DMS53 (cell line): Measurements from ENCODE around the gene DCAF11.

ENCODE experiments used
- DNase-seq: peaks from one replicate; lab custom pipeline; 2025; lab: John Stamatoyannopoulos, UW

Gene DCAF11

DNA sequence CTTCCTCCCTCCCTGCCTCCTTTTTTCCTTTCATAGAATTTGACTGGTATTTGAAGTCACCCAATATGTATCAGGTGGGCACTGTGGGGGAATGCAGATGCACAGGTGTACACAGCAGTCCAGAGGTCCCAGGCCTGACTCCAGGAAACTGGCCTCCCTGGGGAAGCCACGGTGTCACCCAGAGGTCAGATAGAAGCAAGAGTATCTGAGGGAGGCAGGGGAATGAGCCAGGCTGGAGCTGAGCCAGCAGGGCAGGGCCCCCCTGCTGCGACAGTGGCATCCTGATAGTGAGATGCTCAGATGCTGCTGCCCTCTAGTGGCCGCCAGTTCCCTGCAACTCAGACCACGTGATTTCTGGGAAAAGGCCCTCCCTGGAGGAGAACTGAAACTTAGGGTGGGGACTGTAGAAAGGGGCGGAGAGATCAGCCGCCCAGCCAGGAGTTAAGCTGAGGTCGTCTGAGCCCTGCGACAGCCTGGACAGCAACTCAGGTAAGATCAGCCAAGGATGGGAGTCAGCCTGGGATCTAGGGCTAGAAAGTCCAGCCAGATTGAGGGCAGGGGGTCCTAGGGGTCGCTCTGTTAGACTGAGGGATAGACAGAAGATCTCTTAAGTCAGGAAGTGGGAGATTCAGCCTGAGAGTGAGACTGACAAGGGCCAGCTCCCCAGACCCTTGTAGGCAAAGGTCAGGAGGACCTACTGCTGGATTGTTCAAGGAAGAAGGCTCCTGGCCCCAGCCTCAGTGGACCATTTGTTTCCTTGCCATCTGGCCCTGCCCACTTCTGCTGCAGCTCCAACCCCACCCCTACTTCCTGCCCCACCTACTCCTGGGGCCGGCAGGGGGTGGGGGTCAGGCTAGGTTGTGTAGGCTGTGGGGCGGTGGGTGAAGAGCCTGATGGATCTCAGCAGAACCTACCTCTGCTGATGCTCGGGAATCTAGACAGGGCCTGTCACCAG lies 46.5 kb downstream of the DCAF11 start, which contains the start of gene IRF9:
Gene IRF9, plus strand, starts transcription at position 416 of the 955 bp plus-strand sequence. CDS start 880 bp downstream, outside the sequence.
- peak; percentile 94 for DNase-seq

GRCh38 chr14:24162093-24162492 lies 47.5 kb downstream of the DCAF11 start:
- DNase-seq = no peak

- no peak for DNase-seq
Observed at GRCh38 chr14:24164518-24164991, 50.0 kb downstream of the DCAF11 start.

- no peak for DNase-seq
Observed at GRCh38 chr14:24165785-24166184, 51.2 kb downstream of the DCAF11 start.

DNA sequence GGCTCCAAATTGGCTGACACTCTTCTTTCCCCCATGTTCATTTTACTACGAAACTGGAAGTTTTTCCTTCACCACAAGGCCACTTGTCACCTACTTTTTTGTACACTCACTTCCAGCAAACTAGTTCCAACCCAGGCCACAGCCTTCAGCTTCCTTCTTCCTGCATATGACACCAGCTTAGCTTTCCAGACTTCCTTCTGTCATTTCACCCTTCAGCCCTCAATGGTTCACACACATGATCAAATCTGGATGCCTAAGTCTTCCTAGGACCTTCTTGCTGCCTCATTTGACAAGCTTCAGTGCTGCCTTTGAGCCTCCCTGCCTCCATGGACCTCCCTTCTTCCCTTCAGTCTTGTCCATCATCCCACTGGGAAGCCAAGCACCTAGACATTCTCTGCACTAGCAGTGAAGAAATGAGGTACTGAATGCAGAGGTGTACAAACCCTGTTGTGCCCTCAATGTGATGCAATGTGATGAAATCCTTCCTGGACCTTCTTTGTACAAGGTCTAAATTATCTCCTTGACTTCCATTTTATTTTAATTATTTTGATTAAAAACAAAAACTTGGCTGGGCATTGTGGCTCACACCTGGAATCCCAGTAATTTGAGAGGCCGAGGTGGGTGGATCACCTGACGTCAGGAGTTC lies 53.0 kb downstream of the DCAF11 start:
- DNase-seq = no peak

DNA sequence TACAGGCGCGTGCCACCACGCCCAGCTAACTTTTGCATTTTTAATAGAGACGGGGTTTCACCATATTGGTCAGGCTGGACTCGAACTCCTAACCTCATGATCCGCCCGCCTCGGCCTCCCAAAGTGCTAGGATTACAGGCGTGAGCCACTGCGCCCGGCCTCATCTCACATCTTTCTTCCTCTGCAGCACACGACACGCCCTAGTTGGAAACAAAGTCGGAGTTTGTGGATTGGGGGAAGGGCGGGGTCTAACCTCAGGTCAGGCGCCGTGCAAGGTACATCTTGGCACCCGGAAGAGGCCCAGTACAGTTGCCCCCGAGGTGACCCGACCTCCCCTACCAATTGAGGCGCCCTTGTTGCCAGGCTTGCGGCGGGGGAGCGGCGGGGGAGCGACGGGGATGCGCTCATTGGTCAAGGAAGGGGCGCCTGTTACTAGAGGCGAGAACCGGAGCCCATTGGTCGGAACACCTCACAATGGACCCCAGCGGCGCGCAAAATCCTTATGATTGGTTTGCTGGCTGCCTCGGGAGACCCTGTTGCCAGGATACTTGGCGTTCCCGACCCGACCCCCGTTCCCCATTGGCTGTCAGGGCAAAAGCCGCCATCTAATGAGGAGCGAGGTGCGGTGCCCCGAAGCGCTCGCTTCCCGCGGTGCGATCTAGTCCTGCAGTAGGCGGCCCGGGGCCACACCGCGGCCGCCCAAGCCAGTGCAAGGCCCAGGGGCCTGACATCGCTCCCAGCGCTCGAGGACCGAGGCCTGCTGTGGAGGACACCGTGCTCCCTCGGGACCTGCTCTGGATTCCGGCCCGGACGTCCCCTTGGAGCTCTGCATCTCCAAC lies 57.1 kb downstream of the DCAF11 start, which contains the start of gene REC8:
Gene REC8, plus strand, starts transcription at position 659 of the 839 bp plus-strand sequence. CDS start 473 bp downstream, outside the sequence.
- no peak for DNase-seq

DNA sequence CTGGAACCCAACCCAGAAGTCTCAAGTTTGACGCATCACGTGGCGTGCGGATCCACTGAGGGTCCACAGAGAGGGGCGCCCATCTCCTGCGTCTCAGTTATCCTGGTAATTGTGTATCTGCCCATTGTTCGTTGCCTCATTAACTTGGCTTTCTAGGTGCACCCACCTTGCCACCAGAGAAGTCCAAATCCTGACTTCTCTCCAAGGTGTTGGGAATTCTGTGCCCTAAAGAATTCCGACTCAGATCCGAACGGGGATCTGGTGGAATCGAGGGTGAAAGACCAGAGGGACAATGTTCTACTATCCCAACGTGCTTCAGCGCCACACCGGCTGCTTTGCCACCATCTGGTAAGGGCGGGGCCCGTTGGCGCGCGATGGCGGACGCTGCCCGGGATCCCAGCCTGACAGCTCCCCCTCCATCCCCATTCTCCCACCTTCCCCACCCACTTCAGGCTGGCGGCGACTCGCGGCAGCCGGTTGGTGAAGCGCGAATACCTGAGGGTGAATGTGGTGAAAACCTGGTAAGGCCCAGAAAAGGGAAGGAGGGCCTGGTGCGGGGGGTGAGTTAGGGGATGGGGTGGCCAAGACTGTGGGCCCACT lies 57.8 kb downstream of the DCAF11 start:
- DNase-seq = no peak

GRCh38 chr14:24172871-24173281 lies 58.3 kb downstream of the DCAF11 start:
- DNase-seq = no peak
